GM19324 (cell line): Measurements from ENCODE around the gene VAV2.
"Not testable (repeated sequence)": the region's sequence is repeated elsewhere in the genome, so short reads cannot be mapped to it uniquely, and the experiment has no call there.

Source experiments
- ATAC-seq: cut with Tn5 transposase; IDR thresholded peaks from one replicate; pipeline ENCODE4 v1.9.1; 2021; ENCODE audit warnings: mild to moderate bottlenecking, moderate library complexity; ENCODE audit not compliant: unreplicated experiment, low FRiP score

The VAV2 gene

GRCh38 chr9:133766234-133766633 is 225.9 kb downstream of the VAV2 start:
- ATAC-seq = not testable (repeated sequence)

- ATAC-seq = no peak
Observed at GRCh38 chr9:133763272-133764183, 228.6 kb downstream of the VAV2 start.

GRCh38 chr9:133762488-133763271 is 229.4 kb downstream of the VAV2 start:
- no peak for ATAC-seq

GRCh38 chr9:133761641-133762248 is 230.4 kb downstream of the VAV2 start:
- no peak for ATAC-seq

- ATAC-seq = no peak
Observed at GRCh38 chr9:133760713-133761290, 231.3 kb downstream of the VAV2 start.

- no peak for ATAC-seq
Observed at GRCh38 chr9:133759946-133760345, 232.2 kb downstream of the VAV2 start.

- ATAC-seq = no peak
Observed at GRCh38 chr9:133759146-133759900, 232.8 kb downstream of the VAV2 start.

GRCh38 chr9:133758228-133758627 is 233.9 kb downstream of the VAV2 start:
- ATAC-seq = no peak

- no peak for ATAC-seq
Observed at GRCh38 chr9:133754688-133755227, 237.4 kb downstream of the VAV2 start.

- ATAC-seq = no peak
Observed at GRCh38 chr9:133754187-133754586, 237.9 kb downstream of the VAV2 start.

GRCh38 chr9:133752739-133753446 is 239.2 kb downstream of the VAV2 start:
- ATAC-seq = no peak

- no peak for ATAC-seq
Observed at GRCh38 chr9:133750982-133751649, 241.0 kb downstream of the VAV2 start.

GRCh38 chr9:133747309-133747708 is 244.8 kb downstream of the VAV2 start:
- ATAC-seq = no peak

GRCh38 chr9:133744528-133744927 is 247.6 kb downstream of the VAV2 start:
- ATAC-seq = not testable (repeated sequence)

GRCh38 chr9:133742849-133743444 is 249.2 kb downstream of the VAV2 start:
- peak; percentile 51 for ATAC-seq

GRCh38 chr9:133742251-133742650 is 249.9 kb downstream of the VAV2 start:
- ATAC-seq = no peak

- ATAC-seq = no peak
Observed at GRCh38 chr9:133741716-133742115, 250.4 kb downstream of the VAV2 start.

- no peak for ATAC-seq
Observed at GRCh38 chr9:133740911-133741310, 251.2 kb downstream of the VAV2 start.
